Hippocampal formation (tissue), 2 donors: Measurements from ENCODE around the gene MAP3K6.
"Not testable (repeated sequence)": the region's sequence is repeated elsewhere in the genome, so short reads cannot be mapped to it uniquely, and the experiment has no call there.

Source experiments
- DNase-seq, 2 donors: peaks; one replicate each; lab custom pipeline; 2025; lab: John Stamatoyannopoulos, UW

MAP3K6 gene, protein sequence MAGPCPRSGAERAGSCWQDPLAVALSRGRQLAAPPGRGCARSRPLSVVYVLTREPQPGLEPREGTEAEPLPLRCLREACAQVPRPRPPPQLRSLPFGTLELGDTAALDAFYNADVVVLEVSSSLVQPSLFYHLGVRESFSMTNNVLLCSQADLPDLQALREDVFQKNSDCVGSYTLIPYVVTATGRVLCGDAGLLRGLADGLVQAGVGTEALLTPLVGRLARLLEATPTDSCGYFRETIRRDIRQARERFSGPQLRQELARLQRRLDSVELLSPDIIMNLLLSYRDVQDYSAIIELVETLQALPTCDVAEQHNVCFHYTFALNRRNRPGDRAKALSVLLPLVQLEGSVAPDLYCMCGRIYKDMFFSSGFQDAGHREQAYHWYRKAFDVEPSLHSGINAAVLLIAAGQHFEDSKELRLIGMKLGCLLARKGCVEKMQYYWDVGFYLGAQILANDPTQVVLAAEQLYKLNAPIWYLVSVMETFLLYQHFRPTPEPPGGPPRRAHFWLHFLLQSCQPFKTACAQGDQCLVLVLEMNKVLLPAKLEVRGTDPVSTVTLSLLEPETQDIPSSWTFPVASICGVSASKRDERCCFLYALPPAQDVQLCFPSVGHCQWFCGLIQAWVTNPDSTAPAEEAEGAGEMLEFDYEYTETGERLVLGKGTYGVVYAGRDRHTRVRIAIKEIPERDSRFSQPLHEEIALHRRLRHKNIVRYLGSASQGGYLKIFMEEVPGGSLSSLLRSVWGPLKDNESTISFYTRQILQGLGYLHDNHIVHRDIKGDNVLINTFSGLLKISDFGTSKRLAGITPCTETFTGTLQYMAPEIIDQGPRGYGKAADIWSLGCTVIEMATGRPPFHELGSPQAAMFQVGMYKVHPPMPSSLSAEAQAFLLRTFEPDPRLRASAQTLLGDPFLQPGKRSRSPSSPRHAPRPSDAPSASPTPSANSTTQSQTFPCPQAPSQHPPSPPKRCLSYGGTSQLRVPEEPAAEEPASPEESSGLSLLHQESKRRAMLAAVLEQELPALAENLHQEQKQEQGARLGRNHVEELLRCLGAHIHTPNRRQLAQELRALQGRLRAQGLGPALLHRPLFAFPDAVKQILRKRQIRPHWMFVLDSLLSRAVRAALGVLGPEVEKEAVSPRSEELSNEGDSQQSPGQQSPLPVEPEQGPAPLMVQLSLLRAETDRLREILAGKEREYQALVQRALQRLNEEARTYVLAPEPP (N-terminal part only)

GRCh38 chr1:27366411-27367159 is at the start of gene MAP3K6:
Gene MAP3K6 (minus strand): TSS chr1:27366961. CDS start chr1:27366597, 364 bp downstream.
- DNase-seq = peak; percentile 16 to 30

DNA sequence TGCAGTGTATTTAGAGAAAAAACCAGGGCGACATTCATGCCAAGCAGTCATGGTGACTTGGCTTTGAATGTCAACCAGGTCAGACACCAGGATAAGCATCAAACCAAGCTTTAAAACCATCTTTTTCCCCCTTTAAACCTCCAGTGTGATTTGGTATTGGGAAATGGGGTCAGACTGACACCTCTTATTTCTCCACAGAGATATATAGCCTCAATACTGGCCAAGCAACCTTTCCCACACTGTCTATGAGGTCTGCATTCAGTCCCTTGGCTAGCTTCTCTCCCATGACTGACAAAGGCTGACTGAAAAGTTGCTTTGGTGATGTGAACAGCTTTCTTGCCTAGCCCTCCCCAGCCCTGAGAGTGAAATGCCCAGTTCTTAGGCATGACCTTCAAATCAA is 47.3 kb upstream of the MAP3K6 start:
- DNase-seq = no peak

DNA sequence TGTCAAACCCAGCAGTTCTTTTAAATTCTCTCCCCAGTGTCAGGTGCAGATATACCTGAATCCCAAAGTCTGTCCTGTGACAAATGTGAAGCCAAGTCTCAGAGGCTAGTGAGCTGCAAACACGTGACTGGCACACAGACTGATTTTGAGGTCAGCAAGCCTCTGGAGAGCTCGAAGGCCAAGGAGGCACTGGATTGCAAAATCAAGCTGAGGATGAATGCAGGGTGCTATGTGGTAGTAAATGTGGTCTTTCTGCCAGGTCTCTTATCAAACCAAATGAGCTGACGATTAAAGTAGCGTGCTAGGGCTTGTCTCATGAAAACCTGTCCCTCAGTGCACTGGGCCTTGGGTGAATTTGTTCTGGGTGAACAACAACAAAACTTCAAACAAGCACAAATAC is 46.2 kb upstream of the MAP3K6 start:
- no peak for DNase-seq

- DNase-seq = no peak
These were observed 45.7 kb upstream of the MAP3K6 start for GRCh38 chr1:27412502-27412901.

- no peak for DNase-seq
These were observed 43.9 kb upstream of the MAP3K6 start for GRCh38 chr1:27410709-27411108.

GRCh38 chr1:27409669-27410068 is 42.9 kb upstream of the MAP3K6 start:
- DNase-seq = no peak

DNA sequence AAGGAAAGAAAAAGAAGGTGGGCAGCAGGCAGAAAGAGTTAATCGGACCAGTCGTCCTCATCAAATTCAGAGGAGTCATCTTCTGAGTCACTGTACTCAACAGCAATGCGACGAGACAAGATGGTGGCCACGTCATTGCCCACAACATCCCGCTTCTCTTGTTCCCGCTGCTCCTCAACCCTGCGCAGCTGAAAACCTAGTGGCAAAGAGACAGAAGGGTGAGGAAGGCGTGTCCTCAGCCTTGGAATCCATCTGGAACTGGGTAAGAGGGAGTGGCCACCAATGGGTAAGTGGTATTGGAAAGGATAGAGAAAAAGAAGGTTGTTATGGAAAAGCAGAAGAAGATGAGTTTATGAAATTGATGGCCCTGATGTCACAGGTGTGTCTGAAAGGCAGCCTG is 41.4 kb upstream of the MAP3K6 start:
- DNase-seq = no peak

DNA sequence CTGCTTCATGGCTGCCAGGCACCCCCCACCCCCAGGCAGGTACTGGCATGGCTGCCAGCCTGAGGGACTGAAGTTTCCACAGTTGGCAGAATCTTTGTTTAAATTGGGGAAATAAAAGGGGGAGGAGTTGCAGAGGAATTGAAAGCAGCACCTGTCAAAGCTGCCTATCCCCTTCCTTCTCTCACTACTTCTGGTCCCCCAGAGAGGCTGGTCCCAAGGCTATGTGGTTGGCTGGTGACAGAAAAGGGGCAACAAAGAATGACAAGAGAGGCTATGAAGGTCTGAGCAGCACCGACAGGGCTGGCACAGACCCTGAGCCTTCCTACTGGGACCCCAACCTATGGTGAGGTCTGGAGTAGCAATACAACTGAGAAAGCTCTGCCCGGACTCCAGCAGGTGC is 40.0 kb upstream of the MAP3K6 start:
- DNase-seq = not testable (repeated sequence)

DNA sequence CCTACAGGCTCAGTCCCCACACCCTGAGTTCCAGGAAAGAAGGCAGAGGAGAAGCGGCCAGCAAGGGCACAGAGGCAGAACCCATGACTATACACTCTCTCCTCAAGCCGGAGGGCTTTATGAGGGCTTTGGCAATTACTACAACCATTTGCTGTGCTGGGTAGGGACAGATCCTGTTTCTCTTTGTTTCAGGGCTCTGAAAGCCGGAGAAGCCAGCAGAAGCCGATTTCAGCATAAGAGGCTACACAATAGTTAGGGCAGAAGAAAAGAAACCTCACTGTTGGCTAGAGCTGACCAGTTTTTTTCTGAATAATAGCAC is 39.6 kb upstream of the MAP3K6 start:
- DNase-seq = no peak

DNA sequence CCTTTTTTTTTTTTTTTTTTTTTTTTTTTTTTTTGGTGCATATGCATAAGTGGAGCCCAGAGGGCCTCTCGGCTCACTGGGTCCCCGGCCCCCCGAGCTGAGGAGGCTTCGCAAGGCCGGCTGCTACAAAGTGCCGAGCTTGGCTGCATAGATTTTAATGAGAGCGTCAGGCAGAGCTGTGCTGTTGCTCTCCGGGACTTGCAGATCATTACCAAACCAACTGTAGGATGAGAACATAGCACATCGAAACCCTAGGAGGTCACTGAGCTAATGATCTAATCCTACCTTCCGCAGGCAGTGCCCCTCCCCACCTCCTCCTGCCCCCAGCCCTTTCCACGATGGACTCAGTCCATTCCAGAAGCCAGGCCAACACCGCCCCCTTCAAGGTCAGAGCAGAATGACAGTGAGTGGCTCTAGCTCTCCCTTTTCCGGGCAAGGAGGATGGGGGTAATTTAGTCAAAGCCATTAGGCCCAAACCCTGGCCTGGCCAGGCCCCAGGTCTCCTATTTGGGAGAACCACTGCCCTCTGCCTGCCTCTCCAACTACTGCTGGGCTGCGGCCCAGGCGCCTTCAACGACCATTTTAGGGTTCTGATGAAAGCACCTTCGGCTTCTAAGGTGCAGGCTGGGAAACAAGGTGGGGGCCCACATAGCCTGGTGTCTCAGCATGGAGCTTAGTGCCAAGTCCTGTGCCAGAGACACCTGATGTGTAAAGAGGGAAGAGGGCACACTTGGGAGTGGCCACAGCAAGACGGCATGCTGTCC is 39.0 kb upstream of the MAP3K6 start:
- DNase-seq = not testable (repeated sequence)

DNA sequence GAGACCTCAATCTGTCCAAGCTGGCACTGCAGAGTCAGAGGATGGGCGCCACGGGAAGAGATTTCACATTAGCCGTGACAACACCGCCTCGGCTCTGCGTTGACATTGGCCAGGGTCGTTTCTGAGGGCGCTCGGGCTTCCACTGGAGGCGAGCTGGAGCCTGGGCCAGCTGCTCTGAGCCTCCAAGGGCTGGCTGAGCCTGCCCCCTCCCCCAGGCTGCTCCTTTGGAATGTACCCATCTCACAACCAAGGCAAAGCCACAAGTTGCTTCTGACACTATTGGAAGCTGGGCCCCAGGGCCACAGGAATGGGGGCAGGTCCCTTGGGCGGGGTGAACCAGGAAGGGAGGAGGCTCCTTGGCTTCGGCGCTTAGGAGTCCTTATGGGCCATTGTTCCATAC is 38.3 kb upstream of the MAP3K6 start:
- no peak for DNase-seq

DNA sequence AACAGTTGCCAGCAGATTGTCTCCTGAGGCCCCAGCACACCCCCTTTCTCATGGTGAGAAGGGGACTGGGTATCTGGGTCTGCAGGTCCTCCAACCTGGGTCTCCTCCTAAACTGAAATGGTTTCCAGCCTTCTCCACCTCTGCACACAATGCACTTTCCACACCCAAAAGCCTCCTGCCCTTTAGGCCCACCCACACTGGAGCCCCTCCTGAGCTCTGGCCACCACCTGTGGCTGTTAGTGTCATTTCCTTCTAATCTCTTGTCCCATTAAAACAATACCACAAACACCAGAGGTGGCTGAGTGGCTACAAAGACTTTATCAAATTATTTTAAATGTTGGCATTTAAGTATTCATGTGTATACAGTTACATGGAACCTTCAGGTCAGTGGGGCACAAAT is 37.2 kb upstream of the MAP3K6 start:
- DNase-seq = no peak

GRCh38 chr1:27403065-27403726 is 36.4 kb upstream of the MAP3K6 start:
- DNase-seq = peak in 1 of 2 donors; percentile 27

DNA sequence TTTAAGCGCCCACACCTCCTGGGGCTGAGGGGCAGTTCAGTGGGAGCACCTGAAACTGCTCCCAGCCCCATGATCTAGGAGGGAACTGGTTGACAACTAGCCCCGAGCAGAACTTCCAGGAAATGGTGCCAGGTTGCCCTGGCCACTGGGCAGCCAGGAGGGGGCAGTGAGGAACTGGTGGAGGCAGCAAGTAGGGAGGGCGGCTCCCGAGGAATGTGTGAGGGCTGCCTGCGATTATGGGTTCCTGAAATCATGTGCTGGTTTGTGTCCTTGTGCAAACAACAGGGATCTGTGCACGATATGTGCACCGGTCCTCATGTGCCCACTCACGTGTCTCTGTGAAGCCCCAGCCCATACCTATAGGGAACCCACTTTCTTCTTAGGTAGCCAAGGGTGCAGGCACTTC is 35.6 kb upstream of the MAP3K6 start:
- peak; percentile 46 to 65 for DNase-seq

GRCh38 chr1:27400963-27401341 is 34.2 kb upstream of the MAP3K6 start:
- no peak for DNase-seq

GRCh38 chr1:27400082-27400962 is 33.6 kb upstream of the MAP3K6 start:
- no peak for DNase-seq

- DNase-seq = no peak
These were observed 32.7 kb upstream of the MAP3K6 start for GRCh38 chr1:27399251-27400025.

GRCh38 chr1:27398405-27399149 is 31.8 kb upstream of the MAP3K6 start:
- DNase-seq = no peak
